Suprapubic skin (tissue), 3 donors: Measurements from ENCODE around the gene UNC45A.

Experiments
- POLR2AphosphoS5 ChIP-seq, 3 donors: sonication (generic); formaldehyde crosslinking; IDR thresholded peaks; one replicate each; pipeline ENCODE4 v1.6.1; 2017; ENCODE audit warnings: antibody characterized with exemption in 3 of 3
- TF ChIP-seq, protein P1 (sequence below), 2 donors: fragments of 200-600 bp in 1 of 2; fragments of 450-650 bp in 1 of 2; sonication (generic) in 1 of 2; IDR thresholded peaks; one replicate each; pipeline ENCODE4 v1.5.1; 2016 to 2019; ENCODE audit warnings: antibody characterized with exemption in 2 of 2, mild to moderate bottlenecking in 1 of 2, moderate library complexity in 1 of 2

DNA sequence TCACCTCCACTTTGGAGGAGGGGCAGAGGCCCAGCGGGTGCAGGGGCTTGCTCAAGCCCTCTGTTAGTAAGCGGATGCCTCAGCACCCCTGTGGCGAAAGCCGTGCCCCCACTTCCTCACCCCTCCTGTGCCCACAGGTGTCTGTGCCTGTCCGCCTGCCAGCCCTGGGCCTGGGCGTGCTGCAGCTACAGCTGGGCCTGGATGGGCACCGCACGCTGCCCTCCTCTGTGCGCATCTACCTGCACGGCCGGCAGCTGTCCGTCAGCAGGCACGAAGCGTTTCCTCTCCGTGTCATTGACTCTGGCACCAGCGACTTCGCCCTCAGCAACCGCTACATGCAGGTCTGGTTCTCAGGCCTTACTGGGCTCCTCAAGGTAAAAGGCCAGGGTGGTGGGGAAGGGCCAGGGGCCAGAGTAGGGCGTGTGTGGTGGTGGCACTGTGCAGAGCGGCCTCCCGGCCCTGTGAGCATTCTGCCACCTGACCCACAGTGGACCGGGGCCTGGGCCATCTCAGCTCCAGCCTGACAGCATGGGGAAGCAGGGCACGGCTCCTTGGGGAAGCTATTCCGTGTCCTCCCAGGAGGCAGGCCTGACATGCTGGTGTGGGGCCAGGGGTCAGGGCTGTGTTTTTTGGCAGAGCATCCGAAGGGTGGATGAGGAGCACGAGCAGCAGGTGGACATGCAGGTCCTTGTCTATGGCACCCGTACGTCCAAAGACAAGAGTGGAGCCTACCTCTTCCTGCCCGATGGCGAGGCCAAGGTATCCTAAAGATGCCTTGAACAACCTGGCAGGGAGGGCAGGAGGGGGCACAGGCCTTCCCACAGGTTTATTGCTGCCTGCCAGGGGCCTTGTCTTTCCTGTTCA is 22.9 kb upstream of the UNC45A start:
- TF ChIP-seq, protein P1, sequence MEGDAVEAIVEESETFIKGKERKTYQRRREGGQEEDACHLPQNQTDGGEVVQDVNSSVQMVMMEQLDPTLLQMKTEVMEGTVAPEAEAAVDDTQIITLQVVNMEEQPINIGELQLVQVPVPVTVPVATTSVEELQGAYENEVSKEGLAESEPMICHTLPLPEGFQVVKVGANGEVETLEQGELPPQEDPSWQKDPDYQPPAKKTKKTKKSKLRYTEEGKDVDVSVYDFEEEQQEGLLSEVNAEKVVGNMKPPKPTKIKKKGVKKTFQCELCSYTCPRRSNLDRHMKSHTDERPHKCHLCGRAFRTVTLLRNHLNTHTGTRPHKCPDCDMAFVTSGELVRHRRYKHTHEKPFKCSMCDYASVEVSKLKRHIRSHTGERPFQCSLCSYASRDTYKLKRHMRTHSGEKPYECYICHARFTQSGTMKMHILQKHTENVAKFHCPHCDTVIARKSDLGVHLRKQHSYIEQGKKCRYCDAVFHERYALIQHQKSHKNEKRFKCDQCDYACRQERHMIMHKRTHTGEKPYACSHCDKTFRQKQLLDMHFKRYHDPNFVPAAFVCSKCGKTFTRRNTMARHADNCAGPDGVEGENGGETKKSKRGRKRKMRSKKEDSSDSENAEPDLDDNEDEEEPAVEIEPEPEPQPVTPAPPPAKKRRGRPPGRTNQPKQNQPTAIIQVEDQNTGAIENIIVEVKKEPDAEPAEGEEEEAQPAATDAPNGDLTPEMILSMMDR (IDR thresholded peaks at IDR 0.05): no peak
- TF ChIP-seq POLR2AphosphoS5 (IDR thresholded peaks at IDR 0.05): no peak
